ENCODE results near the gene SESN1.
"Not testable (repeated sequence)": the region's sequence is repeated elsewhere in the genome, so short reads cannot be mapped to it uniquely, and the experiment has no call there.

Gene SESN1

GRCh38 chr6:109088995-109089394, 5.7 kb downstream of the SESN1 start:
- no peaks in the 10 kb centered on the region for H3K9me3 ChIP-seq (ENCODE audit: low read depth, low read length)
- no peak overlapping the region for H3K4me3 ChIP-seq
- no peak overlapping the region for H3K9ac ChIP-seq (ENCODE audit: insufficient read length)
- TF ChIP-seq FOXP2 (optimal IDR thresholded peaks at IDR 0.05; ENCODE audit: control extremely low read depth, extremely low read length, insufficient read depth) = no peak
- TF ChIP-seq EZH2 (IDR thresholded peaks at IDR 0.05) = no peak
- TF ChIP-seq POLR2AphosphoS5 (IDR thresholded peaks at IDR 0.05; ENCODE audit: borderline replicate concordance, low read depth, low read length) = no peak
- H3K27ac ChIP-seq = no peak overlapping the region
- no peak for DNase-seq (ENCODE audit: low read depth, low spot score)
- H3K36me3 ChIP-seq (ENCODE audit: insufficient read depth, low read length) = no peaks in the 10 kb centered on the region

GRCh38 chr6:109087661-109088264, 6.9 kb downstream of the SESN1 start:
- Histone ChIP-seq H3K9ac (ENCODE audit: insufficient read length) (no peak overlapping the region), H3K27ac (no peak overlapping the region)

GRCh38 chr6:109084146-109084545, 10.5 kb downstream of the SESN1 start:
- not testable (repeated sequence) for H3K9me3 ChIP-seq (ENCODE audit: low read depth, low read length); H3K9ac ChIP-seq (ENCODE audit: insufficient read length); DNase-seq (ENCODE audit: low read depth, low spot score); H3K4me3 ChIP-seq; H3K36me3 ChIP-seq (ENCODE audit: insufficient read depth, low read length); H3K27ac ChIP-seq

More at GRCh38 chr6:109087661-109088264, 6.9 kb downstream of the SESN1 start:
- no peaks in the 10 kb centered on the region for H3K9me3 ChIP-seq (ENCODE audit: low read depth, low read length)
- H3K36me3 ChIP-seq (ENCODE audit: insufficient read depth, low read length) = no peaks in the 10 kb centered on the region
- DNase-seq (ENCODE audit: low read depth, low spot score) = no peak
- no peak overlapping the region for H3K4me3 ChIP-seq
- TF ChIP-seq EZH2 (IDR thresholded peaks at IDR 0.05) = no peak
- TF ChIP-seq POLR2AphosphoS5 (IDR thresholded peaks at IDR 0.05; ENCODE audit: borderline replicate concordance, low read depth, low read length) = no peak
- TF ChIP-seq FOXP2 (optimal IDR thresholded peaks at IDR 0.05; ENCODE audit: control extremely low read depth, extremely low read length, insufficient read depth) = no peak

- Histone ChIP-seq H3K9me3 (ENCODE audit: low read depth, low read length) (no peaks in the 10 kb centered on the region), H3K36me3 (ENCODE audit: insufficient read depth, low read length) (no peaks in the 10 kb centered on the region), H3K4me3 (no peak overlapping the region), H3K9ac (ENCODE audit: insufficient read length) (no peak overlapping the region), H3K27ac (no peak overlapping the region)
- TF ChIP-seq EZH2 (IDR thresholded peaks at IDR 0.05) (no peak), FOXP2 (optimal IDR thresholded peaks at IDR 0.05; ENCODE audit: control extremely low read depth, extremely low read length, insufficient read depth) (no peak), POLR2AphosphoS5 (IDR thresholded peaks at IDR 0.05; ENCODE audit: borderline replicate concordance, low read depth, low read length) (no peak)
- DNase-seq (ENCODE audit: low read depth, low spot score) = no peak
Observed at GRCh38 chr6:109083657-109084056, 11.0 kb downstream of the SESN1 start.

GRCh38 chr6:109082188-109082577, 12.5 kb downstream of the SESN1 start:
- Histone ChIP-seq H3K9me3 (ENCODE audit: low read depth, low read length) (no peaks in the 10 kb centered on the region), H3K36me3 (ENCODE audit: insufficient read depth, low read length) (no peaks in the 10 kb centered on the region), H3K27ac (no peak overlapping the region), H3K9ac (ENCODE audit: insufficient read length) (no peak overlapping the region), H3K4me3 (no peak overlapping the region)
- DNase-seq (ENCODE audit: low read depth, low spot score) = no peak
- TF ChIP-seq POLR2AphosphoS5 (IDR thresholded peaks at IDR 0.05; ENCODE audit: borderline replicate concordance, low read depth, low read length) = no peak
- TF ChIP-seq FOXP2 (optimal IDR thresholded peaks at IDR 0.05; ENCODE audit: control extremely low read depth, extremely low read length, insufficient read depth) = no peak
- TF ChIP-seq EZH2 (IDR thresholded peaks at IDR 0.05) = no peak

- H3K9me3 ChIP-seq (ENCODE audit: low read depth, low read length) = no peaks in the 10 kb centered on the region
- DNase-seq (ENCODE audit: low read depth, low spot score) = no peak
- no peak overlapping the region for H3K27ac ChIP-seq
- H3K4me3 ChIP-seq = no peak overlapping the region
- no peak overlapping the region for H3K9ac ChIP-seq (ENCODE audit: insufficient read length)
- H3K36me3 ChIP-seq (ENCODE audit: insufficient read depth, low read length) = no peaks in the 10 kb centered on the region
- TF ChIP-seq EZH2 (IDR thresholded peaks at IDR 0.05) (no peak), FOXP2 (optimal IDR thresholded peaks at IDR 0.05; ENCODE audit: control extremely low read depth, extremely low read length, insufficient read depth) (no peak), POLR2AphosphoS5 (IDR thresholded peaks at IDR 0.05; ENCODE audit: borderline replicate concordance, low read depth, low read length) (no peak)
Observed at GRCh38 chr6:109081516-109082187, 13.0 kb downstream of the SESN1 start.

- no peak overlapping the region for H3K9ac ChIP-seq (ENCODE audit: insufficient read length)
- no peaks in the 10 kb centered on the region for H3K36me3 ChIP-seq (ENCODE audit: insufficient read depth, low read length)
- H3K4me3 ChIP-seq = no peak overlapping the region
- H3K9me3 ChIP-seq (ENCODE audit: low read depth, low read length) = no peaks in the 10 kb centered on the region
- no peak overlapping the region for H3K27ac ChIP-seq
- TF ChIP-seq EZH2 (IDR thresholded peaks at IDR 0.05) = no peak
- TF ChIP-seq POLR2AphosphoS5 (IDR thresholded peaks at IDR 0.05; ENCODE audit: borderline replicate concordance, low read depth, low read length) = no peak
- TF ChIP-seq FOXP2 (optimal IDR thresholded peaks at IDR 0.05; ENCODE audit: control extremely low read depth, extremely low read length, insufficient read depth) = no peak
- no peak for DNase-seq (ENCODE audit: low read depth, low spot score)
Observed at GRCh38 chr6:109081026-109081425, 13.6 kb downstream of the SESN1 start.

- TF ChIP-seq POLR2AphosphoS5 (IDR thresholded peaks at IDR 0.05; ENCODE audit: borderline replicate concordance, low read depth, low read length) (no peak), EZH2 (IDR thresholded peaks at IDR 0.05) (no peak), FOXP2 (optimal IDR thresholded peaks at IDR 0.05; ENCODE audit: control extremely low read depth, extremely low read length, insufficient read depth) (no peak)
- DNase-seq (ENCODE audit: low read depth, low spot score) = no peak
- H3K36me3 ChIP-seq (ENCODE audit: insufficient read depth, low read length) = no peaks in the 10 kb centered on the region
- H3K27ac ChIP-seq = no peak overlapping the region
- H3K9ac ChIP-seq (ENCODE audit: insufficient read length) = no peak overlapping the region
- no peaks in the 10 kb centered on the region for H3K9me3 ChIP-seq (ENCODE audit: low read depth, low read length)
- no peak overlapping the region for H3K4me3 ChIP-seq
Observed at GRCh38 chr6:109079981-109080380, 14.7 kb downstream of the SESN1 start.

- DNase-seq (ENCODE audit: low read depth, low spot score) = no peak
- TF ChIP-seq EZH2 (IDR thresholded peaks at IDR 0.05) (no peak), POLR2AphosphoS5 (IDR thresholded peaks at IDR 0.05; ENCODE audit: borderline replicate concordance, low read depth, low read length) (no peak), FOXP2 (optimal IDR thresholded peaks at IDR 0.05; ENCODE audit: control extremely low read depth, extremely low read length, insufficient read depth) (no peak)
- H3K36me3 ChIP-seq (ENCODE audit: insufficient read depth, low read length) = no peaks in the 10 kb centered on the region
- H3K9me3 ChIP-seq (ENCODE audit: low read depth, low read length) = no peaks in the 10 kb centered on the region
- no peak overlapping the region for H3K27ac ChIP-seq
- no peak overlapping the region for H3K4me3 ChIP-seq
- peak overlapping the region; percentile 38 for H3K9ac ChIP-seq (ENCODE audit: insufficient read length)
Observed at GRCh38 chr6:109076377-109076776, 18.3 kb downstream of the SESN1 start.

Data from SK-N-MC (cell line).